Endodermal cell (in vitro differentiated cells): ENCODE data around the gene CCSER1. TPM values are rescaled to one million over a fixed set of nuclear protein-coding genes. Genes with fewer than 3 reads are reported as not detected.

Source experiments
- DNase-seq: peaks from one replicate; pipeline ENCODE4 v3.0.0-alpha.2; 2017
- H3K27ac ChIP-seq: 2 replicates; pipeline ENCODE4 v1.5.1; 2013; ENCODE audit warnings: mild to moderate bottlenecking, low read depth, low read length, moderate library complexity
- H3K27me3 ChIP-seq: 2 replicates; pipeline ENCODE4 v1.6.1; 2013; ENCODE audit warnings: mild to moderate bottlenecking, low read length, moderate library complexity; ENCODE audit not compliant: insufficient read depth, control insufficient read depth, poor library complexity, severe bottlenecking
- H3K36me3 ChIP-seq: 2 replicates; pipeline ENCODE4 v1.7.0; 2013; ENCODE audit warnings: mild to moderate bottlenecking, low read length, moderate library complexity; ENCODE audit not compliant: control insufficient read depth, insufficient read depth
- H3K4me1 ChIP-seq: one replicate; pipeline ENCODE4 v1.7.0; 2013; ENCODE audit warnings: low read length; ENCODE audit not compliant: control insufficient read depth, insufficient read depth
- H3K4me3 ChIP-seq: 2 replicates; pipeline ENCODE4 v1.5.1; 2013; ENCODE audit warnings: mild to moderate bottlenecking, low read length, moderate library complexity
- H3K9ac ChIP-seq: 2 replicates; pipeline ENCODE4 v1.6.1; 2013; ENCODE audit warnings: mild to moderate bottlenecking, low read length, moderate library complexity; ENCODE audit not compliant: poor library complexity, severe bottlenecking; ENCODE audit errors: extremely low read depth
- H3K9me3 ChIP-seq: 2 replicates; pipeline ENCODE4 v1.6.1; 2013; ENCODE audit warnings: mild to moderate bottlenecking, low read length, moderate library complexity; ENCODE audit not compliant: control insufficient read depth
- H3K27ac Mint-ChIP-seq: 2 replicates; pipeline ENCODE4 v1.8.0; 2020; ENCODE audit warnings: mixed read lengths
- H3K27me3 Mint-ChIP-seq: 2 replicates; pipeline ENCODE4 v1.8.0; 2021; ENCODE audit warnings: mild to moderate bottlenecking, mixed read lengths; ENCODE audit not compliant: insufficient read depth
- H3K36me3 Mint-ChIP-seq: 2 replicates; pipeline ENCODE4 v1.8.0; 2020; ENCODE audit warnings: low read depth, mixed read lengths
- H3K4me1 Mint-ChIP-seq: 2 replicates; pipeline ENCODE4 v1.8.0; 2020; ENCODE audit warnings: mixed read lengths
- H3K4me3 Mint-ChIP-seq: 2 replicates; pipeline ENCODE4 v1.8.0; 2020; ENCODE audit warnings: mild to moderate bottlenecking, moderate library complexity, mixed read lengths
- H3K9me3 Mint-ChIP-seq: 2 replicates; pipeline ENCODE4 v1.8.0; 2020; ENCODE audit warnings: mild to moderate bottlenecking, mixed read lengths
- CTCF ChIP-seq: fragments of 200-600 bp; sonication (generic); conservative IDR thresholded peaks from 2 replicates; pipeline ENCODE4 v1.5.0; 2021; ENCODE audit warnings: antibody characterized with exemption, mild to moderate bottlenecking
- WGBS, 2 experiments: methylation state at CpG; one replicate each; pipeline versions ENCODE4 v1.1.5 to v1.1.7; 2013; ENCODE audit warnings: missing lambda C conversion rate in 2 of 2, mixed read lengths in 1 of 2; ENCODE audit not compliant: insufficient coverage in 1 of 2, insufficient read length in 1 of 2; 5-methylcytosine and 5-hydroxymethylcytosine counted together
- total RNA-seq, 2 donors: library from RNA; stranded (reverse); fragmentation: NEBNext Ultra II Directional in 1 of 2; extraction: Animal tissue kit (Norgen Biotek cat#: 25700) in 1 of 2; gene quantifications; 2 replicates in 1 of 2; 3 replicates in 1 of 2; pipeline ENCODE4 v1.2.1, GENCODE V29; 2021

The CCSER1 gene
- total RNA-seq, 2 donors from 2014 or later, result 1.1 to 2.2 TPM

DNA sequence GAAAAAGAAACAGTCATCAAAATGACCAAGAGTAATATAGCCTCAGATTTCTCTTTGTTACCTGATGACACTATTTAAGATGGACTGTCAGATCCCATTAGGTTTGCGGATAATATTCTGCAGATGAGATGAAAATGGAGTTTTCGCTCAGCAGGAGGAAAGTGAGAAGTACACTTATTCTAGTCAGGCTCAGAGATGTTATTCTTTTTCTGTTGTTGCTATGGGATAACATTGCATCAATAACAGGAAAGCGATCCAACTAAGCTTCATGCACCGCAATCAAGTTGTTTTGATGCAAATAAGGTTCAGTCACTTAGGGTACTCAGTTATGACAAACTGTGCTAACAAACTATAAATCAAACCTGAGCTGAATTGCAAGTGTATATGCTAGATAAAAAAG lies 415.0 kb downstream of the CCSER1 start:
- DNase-seq, result no peak
- H3K27me3 ChIP-seq, result no peaks in the 10 kb centered on the region
- H3K36me3 Mint-ChIP-seq, result no peaks in the 10 kb centered on the region
- H3K9ac ChIP-seq, result no peak overlapping the region
- H3K9me3 Mint-ChIP-seq, result peaks cover 3% of the 10 kb centered on the region
- peaks cover 5% of the 10 kb centered on the region for H3K4me1 ChIP-seq
- H3K4me3 ChIP-seq, result no peak overlapping the region
- H3K4me1 Mint-ChIP-seq, result peaks cover 12% of the 10 kb centered on the region
- H3K27me3 Mint-ChIP-seq, result no peaks in the 10 kb centered on the region
- TF ChIP-seq CTCF, result no peak
- H3K9me3 ChIP-seq, result peaks cover 5% of the 10 kb centered on the region
- H3K36me3 ChIP-seq, result no peaks in the 10 kb centered on the region
- no peak overlapping the region for H3K27ac Mint-ChIP-seq
- H3K4me3 Mint-ChIP-seq, result no peak overlapping the region
- H3K27ac ChIP-seq, result no peak overlapping the region
- WGBS, 2 experiments, result 89 to 95% methylated on average over 4 of the region's 4 CpGs

GRCh38 chr4:90543419-90544170 lies 416.4 kb downstream of the CCSER1 start:
- no peaks in the 10 kb centered on the region for H3K36me3 ChIP-seq
- Mint-ChIP-seq H3K36me3 (no peaks in the 10 kb centered on the region), H3K4me1 (peaks cover 4% of the 10 kb centered on the region), H3K4me3 (no peak overlapping the region), H3K9me3 (no peaks in the 10 kb centered on the region), H3K27ac (no peak overlapping the region), H3K27me3 (no peaks in the 10 kb centered on the region)
- WGBS, 2 experiments, result 93% methylated on average over 4 to 5 of the region's 5 CpGs
- DNase-seq, result no peak
- H3K4me1 ChIP-seq, result no peaks in the 10 kb centered on the region
- H3K27me3 ChIP-seq, result no peaks in the 10 kb centered on the region
- no peak overlapping the region for H3K27ac ChIP-seq
- no peaks in the 10 kb centered on the region for H3K9me3 ChIP-seq
- TF ChIP-seq CTCF, result no peak
- H3K4me3 ChIP-seq, result no peak overlapping the region
- H3K9ac ChIP-seq, result no peak overlapping the region

DNA sequence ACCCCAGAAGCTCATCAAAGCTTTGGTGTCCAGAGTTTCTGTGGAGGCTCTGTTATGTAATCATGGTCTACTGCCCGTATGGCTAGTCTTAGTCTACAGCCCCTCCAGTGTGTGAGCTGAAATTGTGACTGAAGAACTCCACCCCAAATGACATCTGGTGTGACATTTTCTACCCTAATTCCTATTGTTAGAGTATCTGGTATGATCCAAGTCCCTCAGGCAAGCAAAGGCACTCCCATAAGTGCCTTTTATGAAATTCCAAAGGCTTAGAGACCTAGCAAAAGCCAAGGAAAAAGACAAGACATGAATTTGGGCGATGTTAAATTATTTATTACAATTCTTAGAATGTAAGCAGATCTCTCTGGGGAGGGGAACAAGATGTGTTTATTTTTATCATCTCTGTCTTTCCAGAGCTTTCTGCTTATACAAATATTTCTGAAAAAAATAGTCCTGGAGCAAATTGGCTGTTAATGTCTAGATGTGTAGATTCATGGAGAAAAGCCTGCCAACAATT lies 417.4 kb downstream of the CCSER1 start:
- H3K4me3 Mint-ChIP-seq, result no peak overlapping the region
- no peaks in the 10 kb centered on the region for H3K27me3 Mint-ChIP-seq
- Histone ChIP-seq H3K9me3 (no peaks in the 10 kb centered on the region), H3K36me3 (no peaks in the 10 kb centered on the region), H3K27me3 (no peaks in the 10 kb centered on the region), H3K27ac (no peak overlapping the region), H3K9ac (no peak overlapping the region), H3K4me3 (no peak overlapping the region), H3K4me1 (no peaks in the 10 kb centered on the region)
- peaks cover 4% of the 10 kb centered on the region for H3K4me1 Mint-ChIP-seq
- H3K27ac Mint-ChIP-seq, result no peak overlapping the region
- DNase-seq, result no peak
- 93% methylated on average over 2 of the region's 2 CpGs; no CpG with 5 or more reads in 1 of the 2 experiments for WGBS, 2 experiments
- TF ChIP-seq CTCF, result no peak
- H3K9me3 Mint-ChIP-seq, result no peaks in the 10 kb centered on the region
- H3K36me3 Mint-ChIP-seq, result no peaks in the 10 kb centered on the region
